GM12878 (cell line): ENCODE results near the gene PHEX. TPM values are rescaled to one million over a fixed set of nuclear protein-coding genes. Genes with fewer than 3 reads are reported as not detected.

Experiments
- ATAC-seq: fragments of 200-7000 bp; cut with Tn5 transposase; 3 replicates; pipeline ENCODE4 v1.9.1; 2020; ENCODE audit warnings: mild to moderate bottlenecking, moderate library complexity
- BruUV-seq: library from RNA; stranded (reverse); fragments of 400-500 nt; replicated peaks from 2 replicates; lab custom pipeline; 2021; lab: Mats Ljungman, UMichigan
- CTCF ChIA-PET: fragments of 300-600 bp; sonication (Branson Sonifier 250); formaldehyde crosslinking; extraction: SDS; loops from one replicate; lab custom pipeline; 2021; ENCODE audit warnings: inconsistent platforms; lab: Yijun Ruan, JAX
- POLR2A ChIA-PET: fragments of 350-600 bp; formaldehyde crosslinking; extraction: SDS; loops from one replicate; lab custom pipeline; 2021; ENCODE audit warnings: inconsistent platforms; lab: Charles Lee
- RAD21 ChIA-PET: fragments of 300-600 bp; sonication (Branson Sonifier 250); formaldehyde crosslinking; loops from one replicate; lab custom pipeline; 2023; ENCODE audit warnings: antibody characterized with exemption; ENCODE audit not compliant: unreplicated experiment; lab: Charles Lee
- SMC1A ChIA-PET: fragments of 300-600 bp; sonication (Branson Sonifier 250); formaldehyde crosslinking; loops from one replicate; lab custom pipeline; 2023; ENCODE audit not compliant: unreplicated experiment, uncharacterized antibody; lab: Charles Lee
- DNase-seq: peaks from one replicate; pipeline ENCODE4 v3.0.0-alpha.2; 2011; ENCODE audit warnings: low read depth, low spot score
- FAIRE-seq: peaks from 3 replicates; lab custom pipeline; 2011; peaks lifted over from hg19 to GRCh38; lab: Jason Lieb, UNC
- H2AFZ ChIP-seq: 2 replicates; pipeline ENCODE4 v1.6.0; 2011; ENCODE audit warnings: low read depth, low read length, control low read depth; ENCODE audit not compliant: control insufficient read depth
- H3K27ac ChIP-seq: 2 replicates; pipeline ENCODE4 v1.5.1; 2011; ENCODE audit warnings: control low read depth; ENCODE audit not compliant: control insufficient read depth, insufficient read depth
- H3K27me3 ChIP-seq, 2 experiments: replicated peaks in 1 of 2; 2 replicates each; pipeline versions ENCODE4 v1.6.0 to v1.6.1; 2011; ENCODE audit warnings: low read length in 1 of 2; ENCODE audit not compliant: control insufficient read depth in 2 of 2, insufficient read depth in 2 of 2
- H3K36me3 ChIP-seq, 2 experiments: 2 replicates each; pipeline ENCODE4 v1.5.1; 2011; ENCODE audit warnings: low read length in 1 of 2; ENCODE audit not compliant: control insufficient read depth in 2 of 2, insufficient read depth in 2 of 2
- H3K4me1 ChIP-seq: 2 replicates; pipeline ENCODE4 v1.6.1; 2011; ENCODE audit warnings: mild to moderate bottlenecking, low read length, moderate library complexity, mixed read lengths; ENCODE audit not compliant: control insufficient read depth, insufficient read depth
- H3K4me2 ChIP-seq: 2 replicates; pipeline ENCODE4 v1.6.0; 2011; ENCODE audit warnings: control low read depth; ENCODE audit not compliant: control insufficient read depth, insufficient read depth
- H3K4me3 ChIP-seq: fragments of 200-600 bp; sonication (generic); 2 replicates; pipeline ENCODE4 v1.5.1; 2016
- H3K79me2 ChIP-seq: 2 replicates; pipeline ENCODE4 v1.6.0; 2011; ENCODE audit warnings: low read length; ENCODE audit not compliant: control insufficient read depth, insufficient read depth
- H3K9ac ChIP-seq: 2 replicates; pipeline ENCODE4 v1.8.0; 2011; ENCODE audit warnings: low read length, control low read depth, mixed read lengths; ENCODE audit not compliant: control insufficient read depth, insufficient read depth
- H3K9me3 ChIP-seq: replicated peaks from 3 replicates; pipeline ENCODE4 v1.5.1; 2011; ENCODE audit warnings: mild to moderate bottlenecking, low read length; ENCODE audit not compliant: control insufficient read depth, insufficient read depth
- H4K20me1 ChIP-seq: 2 replicates; pipeline ENCODE4 v1.6.0; 2011; ENCODE audit not compliant: control insufficient read depth, insufficient read depth
- BRCA1 ChIP-seq: IDR thresholded peaks from 2 replicates; pipeline ENCODE4 v1.6.1; 2011; ENCODE audit warnings: low read depth, low read length, improper control_type of control experiment
- IKZF1 ChIP-seq: fragments of 450-650 bp; conservative IDR thresholded peaks from 2 replicates; pipeline ENCODE4 v1.6.1; 2017; ENCODE audit warnings: antibody characterized with exemption, mild to moderate bottlenecking
- NR2C2 ChIP-seq: IDR thresholded peaks from 2 replicates; pipeline ENCODE4 v1.6.1; 2011; ENCODE audit warnings: borderline replicate concordance, low read depth; ENCODE audit not compliant: control insufficient read depth, insufficient read length
- ZNF622 ChIP-seq: fragments of 450-650 bp; IDR thresholded peaks from 2 replicates; pipeline ENCODE4 v1.6.1; 2017; ENCODE audit warnings: mild to moderate bottlenecking, inconsistent platforms
- WGBS: methylation state at CpG from one replicate; pipeline ENCODE4 v1.1.6; 2016; ENCODE audit warnings: low lambda C conversion rate; ENCODE audit not compliant: insufficient replicate concordance, insufficient coverage; ENCODE audit errors: missing lambda C conversion rate; 5-methylcytosine and 5-hydroxymethylcytosine counted together
- in situ Hi-C: fragments of 300-500 bp; cut with MboI; formaldehyde crosslinking; loops from 9 replicates; pipeline ENCODE4 v1.14.3; 2018; ENCODE audit warnings: mixed read lengths
- intact Hi-C: fragments of 100-400 bp; cut with micrococcal nuclease; formaldehyde crosslinking; loops from one replicate; pipeline ENCODE4 v1.14.2; 2022; ENCODE audit not compliant: unreplicated experiment
- polyA plus RNA-seq, 11 experiments: library from polyadenylated mRNA; depleted of rRNA in 4 of 11; unstranded in 6 of 11; stranded (reverse) in 5 of 11; fragments of >200 nt; fragmentation: Nextera tagmentation in 4 of 11; fragmentation: Illumina TruSeq in 1 of 11; extraction: Ambion mirVana in 4 of 11; extraction: Trizol in 1 of 11; gene quantifications; 1 replicate in 1 of 11; 2 replicates in 10 of 11; pipeline versions ENCODE4 v1.2.1 to v1.2.3, GENCODE V29; 2011 to 2016; ENCODE audit warnings: inconsistent platforms in 2 of 11, missing spikeins in 2 of 11, low read depth in 1 of 11
- total RNA-seq, 4 experiments: library from RNA; depleted of rRNA in 3 of 4; stranded (reverse); fragments of >200 nt in 3 of 4; fragmentation: Illumina TruSeq in 1 of 4; extraction: Trizol in 1 of 4; gene quantifications; 2 replicates each; pipeline versions ENCODE4 v1.2.1 to v1.2.3, GENCODE V29; 2013 to 2021

PHEX gene
- total and polyA plus RNA-seq, 10 of the 15 experiments (the other 5 are each of a cell fraction or from before 2014, with no cell fraction given) = 0.12 to 97.2 (median 0.55) TPM

DNA sequence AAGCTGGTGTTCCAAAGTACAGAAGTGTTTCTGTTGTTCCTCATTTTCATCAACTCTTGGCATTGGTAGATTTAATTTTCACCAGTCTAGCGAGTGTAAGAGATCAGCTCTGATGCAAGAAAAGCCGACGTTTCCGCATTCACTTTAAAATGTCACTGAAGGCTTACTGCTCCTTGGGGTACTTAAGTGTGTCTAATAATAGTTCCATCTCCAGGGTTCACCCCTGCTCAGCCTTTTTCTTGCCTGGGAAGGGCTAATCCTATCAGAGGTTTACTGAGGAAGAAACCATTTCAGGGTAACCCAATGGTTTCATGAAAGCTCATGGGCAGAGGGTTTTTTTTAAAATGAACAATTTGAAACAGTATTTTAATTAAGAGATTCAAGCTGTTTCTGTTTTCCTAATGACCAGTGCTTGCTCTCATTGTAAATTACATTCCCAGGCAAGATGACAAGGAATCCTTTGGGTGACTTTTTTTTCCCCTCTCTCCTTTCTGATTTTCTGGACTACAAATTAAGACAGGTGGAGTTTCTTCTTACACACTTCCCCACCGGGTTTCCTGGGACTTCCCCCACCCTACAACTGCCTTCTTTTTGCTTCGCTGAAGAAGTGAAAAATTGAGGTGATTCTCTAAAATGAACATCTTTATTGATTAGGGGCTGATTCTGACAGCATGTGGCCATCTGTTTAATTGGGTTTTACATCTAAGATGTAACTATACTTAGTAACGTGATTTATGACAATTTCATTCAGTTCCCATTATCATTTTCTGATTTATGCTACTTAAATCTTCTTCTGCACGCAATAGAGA lies 161.9 kb downstream of the PHEX start:
- H2AFZ ChIP-seq = no peak overlapping the region
- intact Hi-C loops = loop anchor here (2.0 to 10.0 kb wide), 2 partner anchors 113 to 1669 kb away; no protein-coding TSS in a partner anchor
- CTCF ChIA-PET = interaction anchor here (1.1 to 5.5 kb wide), 7 partner anchors 57 to 1708 kb away, joined by 3 to 28 read pairs (median 5); no protein-coding TSS in a partner anchor
- no peak overlapping the region for H3K4me2 ChIP-seq
- no peaks in the 10 kb centered on the region; the same call in 2 of the 3 replicates for H3K9me3 ChIP-seq
- TF ChIP-seq IKZF1 (0 out of 2 replicates have a peak, but pooled peaks have one; percentile 16), ZNF622 (no peak)
- TF ChIP-seq, all 136 proteins: peak for 1
- no peak for FAIRE-seq
- Histone ChIP-seq H3K27ac (no peak overlapping the region), H3K36me3 (no peaks in the 10 kb centered on the region), H4K20me1 (no peaks in the 10 kb centered on the region), H3K4me3 (no peak overlapping the region), H3K27me3 (no peaks in the 10 kb centered on the region), H3K79me2 (no peaks in the 10 kb centered on the region), H3K9ac (no peak overlapping the region), H3K4me1 (no peaks in the 10 kb centered on the region)
- 46% methylated on average over 8 of the region's 8 CpGs for WGBS
- in situ Hi-C loops = no loop called here
- POLR2A ChIA-PET = interaction anchor here (0.5 to 0.7 kb wide), 2 partner anchors 30 to 1955 kb away, joined by 3 read pairs; no protein-coding TSS in a partner anchor
- RAD21 ChIA-PET = interaction anchor here (0.6 to 4.7 kb wide), 7 partner anchors 17 to 1608 kb away, joined by 3 to 19 read pairs (median 5); no protein-coding TSS in a partner anchor
- no TSS peak for BruUV-seq
- SMC1A ChIA-PET = interaction anchor here (0.6 to 2.1 kb wide), 13 partner anchors 31 to 209 kb away, joined by 3 to 14 read pairs (median 3); no protein-coding TSS in a partner anchor
- DNase-seq = no peak
- peak; percentile 33; the same call in 1 of the 3 replicates for ATAC-seq

GRCh38 chrX:22194660-22194945 lies 162.5 kb downstream of the PHEX start:
- Histone ChIP-seq H3K9ac (no peak overlapping the region), H3K27ac (no peak overlapping the region), H3K4me2 (no peak overlapping the region), H3K9me3 (no peaks in the 10 kb centered on the region; the same call in 2 of the 3 replicates), H3K4me3 (no peak overlapping the region)
- CTCF ChIA-PET = interaction anchor here (1.1 to 5.5 kb wide), 6 partner anchors 58 to 214 kb away, joined by 3 to 28 read pairs (median 11); no protein-coding TSS in a partner anchor
- FAIRE-seq = no peak
- ATAC-seq = no peak
- SMC1A ChIA-PET = interaction anchor here (0.6 to 2.1 kb wide), 8 partner anchors 54 to 209 kb away, joined by 3 to 14 read pairs (median 4); no protein-coding TSS in a partner anchor
- POLR2A ChIA-PET = interaction anchor here (0.5 kb wide), 1 partner anchor 1955 kb away, joined by 3 read pairs; no protein-coding TSS in a partner anchor
- 6% methylated on average over 1 of the region's 1 CpG for WGBS
- RAD21 ChIA-PET = interaction anchor here (1.0 to 4.7 kb wide), 6 partner anchors 17 to 209 kb away, joined by 3 to 19 read pairs (median 6); no protein-coding TSS in a partner anchor
- no TSS peak for BruUV-seq
- TF ChIP-seq BRCA1 (no peak), NR2C2 (no peak)
- TF ChIP-seq, all 136 proteins: peak for 0
- Histone ChIP-seq H2AFZ (no peak overlapping the region), H4K20me1 (no peaks in the 10 kb centered on the region), H3K27me3 (no peaks in the 10 kb centered on the region), H3K36me3 (no peaks in the 10 kb centered on the region), H3K4me1 (no peaks in the 10 kb centered on the region), H3K79me2 (no peaks in the 10 kb centered on the region)
- in situ Hi-C loops = no loop called here
- DNase-seq = no peak
- intact Hi-C loops = loop anchor here (10.0 kb wide), 1 partner anchor 1670 kb away; no protein-coding TSS in a partner anchor
